AG10803 (cell line): ENCODE results near the gene DPY19L3.
"Not testable (repeated sequence)": the region's sequence is repeated elsewhere in the genome, so short reads cannot be mapped to it uniquely, and the experiment has no call there.

Source experiments
- DNase-seq: peaks from one replicate; pipeline ENCODE4 v3.0.0; 2010; ENCODE audit warnings: low read depth
- H3K4me3 ChIP-seq: 2 replicates; pipeline ENCODE4 v1.5.1; 2011; ENCODE audit warnings: mild to moderate bottlenecking, low read length, control low read depth
- CTCF ChIP-seq: conservative IDR thresholded peaks from 2 replicates; pipeline ENCODE4 v1.5.1; 2011; ENCODE audit warnings: mild to moderate bottlenecking, low read length, control low read depth, inconsistent platforms

The DPY19L3 gene

GRCh38 chr19:32421589-32422361, 16.2 kb downstream of the DPY19L3 start:
- H3K4me3 ChIP-seq: no peak overlapping the region
- DNase-seq: no peak
- no peak for TF ChIP-seq CTCF

GRCh38 chr19:32422435-32422834, 16.9 kb downstream of the DPY19L3 start:
- DNase-seq: no peak
- no peak overlapping the region for H3K4me3 ChIP-seq
- no peak for TF ChIP-seq CTCF

GRCh38 chr19:32423944-32424343, 18.4 kb downstream of the DPY19L3 start:
- H3K4me3 ChIP-seq, DNase-seq: not testable (repeated sequence)

GRCh38 chr19:32427536-32427935, 22.0 kb downstream of the DPY19L3 start:
- H3K4me3 ChIP-seq: no peak overlapping the region
- no peak for TF ChIP-seq CTCF
- DNase-seq: no peak

- no peak for DNase-seq
- H3K4me3 ChIP-seq: no peak overlapping the region
- no peak for TF ChIP-seq CTCF
Observed at GRCh38 chr19:32436692-32437091, 31.1 kb downstream of the DPY19L3 start.

- H3K4me3 ChIP-seq: no peak overlapping the region
- TF ChIP-seq CTCF: no peak
- no peak for DNase-seq
Observed at GRCh38 chr19:32437096-32437495, 31.5 kb downstream of the DPY19L3 start.

- no peak overlapping the region for H3K4me3 ChIP-seq
- no peak for DNase-seq
- TF ChIP-seq CTCF: no peak
Observed at GRCh38 chr19:32438751-32439150, 33.2 kb downstream of the DPY19L3 start.
